ENCODE measurements around the gene PTRH1.

DNA sequence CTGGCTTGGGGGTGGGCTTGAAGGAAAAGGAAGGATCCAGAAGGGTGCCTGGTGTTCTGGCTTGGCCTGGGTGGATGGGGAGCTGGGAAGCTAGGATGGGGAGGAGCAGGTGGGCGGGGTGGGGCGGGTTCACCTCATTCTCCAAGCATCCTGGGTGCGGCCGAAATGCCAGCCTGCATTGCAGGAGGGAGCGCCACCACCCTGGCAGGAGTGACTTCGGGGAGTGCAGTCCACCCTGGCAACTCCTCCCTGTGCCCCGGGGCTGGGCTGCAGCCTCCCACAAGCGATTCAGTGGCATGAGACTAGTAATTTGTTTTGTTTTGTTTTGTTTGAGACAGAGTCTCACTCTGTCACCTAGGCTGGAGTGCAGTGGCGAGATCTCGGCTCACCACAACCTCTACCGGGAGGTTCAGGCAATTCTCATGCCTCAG, 5.9 kb upstream of the PTRH1 start:
- TF ChIP-seq CTCF (IDR thresholded peaks at IDR 0.05; ENCODE audit: low read length), result no peak
- TF ChIP-seq EZH2 (IDR thresholded peaks at IDR 0.05; ENCODE audit: borderline replicate concordance, low read length), result no peak

Measured in OCI-LY1 (cell line).